COLO668 (cell line): ENCODE results near the gene AJM1.
"Not testable (repeated sequence)": the region's sequence is repeated elsewhere in the genome, so short reads cannot be mapped to it uniquely, and the experiment has no call there.

Experiments
- DNase-seq: peaks from one replicate; lab custom pipeline; 2025; ENCODE audit not compliant: unreplicated experiment; lab: John Stamatoyannopoulos, UW

AJM1 gene

GRCh38 chr9:136842380-136842948, at the start of gene AJM1:
AJM1 (plus strand) TSS chr9:136842478; CDS start chr9:136844415, 1,937 bp downstream.
- peak; percentile 82 for DNase-seq

- DNase-seq, result peak; percentile 23
Measured at GRCh38 chr9:136793086-136793946, 49.0 kb upstream of the AJM1 start.

DNA sequence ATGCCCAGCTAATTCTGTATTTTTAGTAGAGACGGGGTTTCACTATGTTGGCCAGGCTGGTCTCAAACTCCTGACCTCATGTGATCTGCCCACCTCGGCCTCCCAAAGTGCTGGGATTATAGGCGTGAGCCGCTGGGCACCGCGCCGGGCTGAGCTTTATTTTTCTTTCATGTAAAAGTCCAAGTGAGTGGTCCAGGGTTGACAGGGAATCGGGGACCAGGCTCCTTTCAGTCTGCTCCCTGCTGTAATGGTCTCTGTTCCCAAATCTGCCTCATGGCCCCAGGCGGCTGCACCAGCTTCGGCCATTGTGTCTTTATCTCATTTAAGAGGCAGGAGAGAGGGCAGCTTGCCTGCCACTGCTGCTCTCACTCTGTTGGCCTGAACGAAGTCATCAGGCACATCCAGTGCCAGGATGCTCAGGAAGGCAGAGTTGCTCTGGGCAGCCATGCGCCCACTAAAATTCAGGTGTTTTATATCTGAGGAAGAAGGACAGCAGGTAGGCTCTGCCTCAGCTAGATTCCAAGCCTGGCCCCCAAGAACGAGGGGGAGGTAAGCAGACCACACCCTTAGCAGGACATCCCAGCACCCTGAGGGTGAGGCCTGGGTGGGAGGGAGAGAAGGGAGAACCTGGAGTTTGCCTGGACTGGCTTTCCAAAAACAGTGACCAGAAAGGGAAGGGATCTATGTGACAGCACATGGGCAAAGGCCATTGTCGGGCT, 47.8 kb upstream of the AJM1 start:
- DNase-seq, result no peak

GRCh38 chr9:136795000-136795348, 47.3 kb upstream of the AJM1 start:
- no peak for DNase-seq

DNA sequence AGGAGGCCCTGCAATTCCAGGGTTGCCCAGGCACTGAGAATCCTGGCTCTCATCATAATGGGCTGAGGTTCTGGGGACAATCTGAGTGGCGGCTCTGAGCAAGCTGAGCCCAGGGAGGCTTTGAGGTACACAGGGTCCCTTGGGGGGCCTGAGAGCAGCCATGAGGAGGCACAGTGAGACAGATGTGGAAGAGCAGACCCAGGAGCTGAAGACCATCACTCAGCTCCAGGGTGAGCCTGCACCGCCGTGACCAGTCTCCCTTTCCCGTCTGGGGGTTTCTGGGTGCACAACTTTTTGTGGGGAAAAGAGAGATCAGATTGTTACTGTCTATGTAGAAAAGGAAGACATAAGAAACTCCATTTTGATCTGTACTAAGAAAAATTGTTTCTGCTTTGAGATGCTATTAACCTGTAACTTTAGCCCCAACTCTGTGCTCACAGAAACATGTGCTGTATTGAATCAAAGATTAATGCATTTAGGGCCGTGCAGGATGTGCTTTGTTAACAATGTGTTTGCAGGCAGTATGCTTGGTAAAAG, 46.0 kb upstream of the AJM1 start, which contains the start of gene CCDC183:
Gene CCDC183 (plus strand): TSS at position 101 of the 537 bp plus-strand sequence. CDS start 60 bp downstream, at position 161.
- DNase-seq, result no peak

GRCh38 chr9:136796775-136797347, 45.4 kb upstream of the AJM1 start:
- not testable (repeated sequence) for DNase-seq

- DNase-seq, result peak; percentile 39
Measured at GRCh38 chr9:136798708-136799078, 43.6 kb upstream of the AJM1 start.

GRCh38 chr9:136799079-136799853, 43.0 kb upstream of the AJM1 start:
- peak; percentile 80 for DNase-seq

- DNase-seq, result peak; percentile 96
Measured at GRCh38 chr9:136799854-136800657, 42.2 kb upstream of the AJM1 start.

DNA sequence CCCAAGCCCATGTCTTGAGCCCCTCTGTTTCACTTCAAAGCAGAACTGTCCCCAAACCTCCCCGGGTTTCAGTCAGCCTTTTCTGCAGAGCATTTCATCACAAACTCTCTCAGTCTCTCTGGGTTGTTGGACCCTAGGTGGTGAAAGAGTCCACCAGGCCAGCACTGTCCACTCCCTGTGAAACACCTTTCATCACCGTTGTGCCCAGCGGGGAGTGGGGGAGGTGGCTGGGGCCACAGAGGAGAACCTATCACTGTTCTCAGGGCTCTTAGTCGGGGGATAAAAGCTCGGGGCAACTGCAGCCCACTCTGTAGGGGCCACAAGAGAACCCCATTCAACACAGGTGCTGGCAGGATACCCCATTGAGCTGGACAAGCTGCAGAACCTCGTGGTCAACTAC, 40.0 kb upstream of the AJM1 start:
- DNase-seq, result no peak

DNA sequence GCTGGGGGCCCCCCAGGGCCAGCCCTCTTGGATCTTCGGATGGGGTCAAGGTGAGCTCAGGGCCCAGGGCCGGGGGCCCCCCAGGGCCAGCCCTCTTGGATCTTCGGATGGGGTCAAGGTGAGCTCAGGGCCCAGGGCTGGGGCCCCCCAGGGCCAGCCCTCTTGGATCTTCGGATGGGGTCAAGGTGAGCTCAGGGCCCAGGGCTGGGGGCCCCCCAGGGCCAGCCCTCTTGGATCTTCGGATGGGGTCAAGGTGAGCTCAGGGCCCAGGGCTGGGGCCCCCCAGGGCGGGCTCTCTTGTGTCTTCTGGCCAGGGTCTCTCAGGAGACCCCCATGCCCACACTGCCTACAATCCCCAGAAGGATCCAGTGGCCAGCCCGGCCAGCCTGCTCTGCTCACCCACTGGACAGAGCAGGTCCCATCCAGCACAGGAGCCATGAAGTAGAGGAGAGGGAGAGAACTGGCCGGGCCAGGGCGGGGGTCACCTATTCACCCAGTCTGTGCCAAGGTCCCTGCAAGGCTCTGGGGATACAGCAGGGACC, 39.2 kb upstream of the AJM1 start:
- not testable (repeated sequence) for DNase-seq

DNA sequence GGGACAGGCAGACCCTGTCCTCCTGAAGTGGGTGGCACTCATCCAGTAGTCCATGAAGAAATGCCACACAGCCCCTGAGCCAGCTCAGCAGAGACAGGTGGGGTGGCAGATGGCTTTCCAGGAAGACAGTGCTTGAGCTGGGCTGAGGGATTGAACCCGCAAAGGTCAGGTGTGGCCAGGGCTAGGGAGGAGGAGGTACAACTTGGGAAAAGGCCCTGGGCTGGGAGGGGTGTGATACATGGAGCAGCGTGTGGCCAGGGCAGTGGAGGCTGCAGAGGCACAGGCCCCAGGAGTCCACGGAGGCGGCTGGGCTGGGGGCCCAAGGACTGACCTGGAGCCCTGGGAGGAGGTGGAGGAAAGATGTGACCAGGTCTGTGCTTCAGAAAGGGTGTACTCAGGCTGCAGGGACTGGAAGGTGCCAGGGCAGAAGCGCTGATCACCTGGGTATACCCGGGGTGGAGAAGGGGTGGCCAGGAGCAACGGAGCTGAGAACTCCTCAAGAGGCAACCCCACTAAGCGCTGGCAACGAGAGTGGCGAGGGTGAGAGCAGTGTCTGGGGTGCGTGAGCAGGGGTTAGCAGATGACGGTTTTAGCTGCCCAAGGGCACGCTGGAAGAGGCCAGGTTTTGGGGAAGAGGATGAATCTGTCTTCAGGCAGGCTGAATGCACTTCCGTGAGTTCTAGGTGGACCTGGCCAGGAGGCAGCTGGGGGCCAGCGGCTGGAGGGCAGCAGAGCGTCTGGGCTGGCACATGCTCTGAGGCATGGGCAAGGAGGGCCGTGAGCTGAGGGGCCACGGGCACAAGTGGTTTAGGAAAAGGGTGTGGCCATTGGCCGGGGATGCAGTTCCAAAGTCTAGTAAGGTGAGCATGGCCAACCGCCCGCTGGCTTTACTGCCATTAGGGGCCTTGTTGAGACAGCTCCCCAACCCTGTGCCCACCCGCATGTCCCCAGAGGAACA, 38.4 kb upstream of the AJM1 start:
- DNase-seq, result no peak

DNA sequence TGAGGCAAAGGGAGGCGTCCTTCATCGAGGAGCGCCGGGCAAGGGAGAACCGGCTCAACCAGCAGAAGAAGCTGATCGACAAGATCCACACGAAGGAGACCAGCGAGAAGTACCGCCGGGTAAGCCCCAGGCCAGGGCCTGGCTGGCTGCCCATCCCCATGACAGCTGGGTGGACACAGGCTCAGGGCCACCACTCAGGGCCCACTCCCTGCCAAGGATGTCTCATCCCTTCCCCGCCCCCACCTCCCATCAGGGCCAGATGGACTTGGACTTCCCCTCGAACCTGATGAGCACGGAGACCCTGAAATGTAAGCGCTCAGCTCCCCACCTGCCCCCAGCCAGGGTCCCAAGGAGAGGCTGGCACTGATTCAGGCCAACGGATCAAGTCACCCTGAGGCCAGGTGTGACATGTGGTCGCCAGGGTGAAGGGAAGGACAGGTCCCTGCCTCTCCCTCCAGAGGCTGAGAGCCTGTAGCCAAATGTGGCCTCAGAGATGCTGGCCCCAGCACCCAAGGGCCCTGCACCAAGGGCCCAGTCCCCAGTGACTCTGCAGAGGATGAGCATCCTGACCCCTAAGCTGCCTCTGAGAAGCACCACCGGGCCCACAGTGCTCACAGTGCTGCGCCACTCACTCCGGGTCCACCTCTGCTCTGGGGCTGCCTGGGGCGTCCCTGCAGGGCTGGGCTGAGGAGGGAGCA, 37.6 kb upstream of the AJM1 start:
- DNase-seq, result no peak

DNA sequence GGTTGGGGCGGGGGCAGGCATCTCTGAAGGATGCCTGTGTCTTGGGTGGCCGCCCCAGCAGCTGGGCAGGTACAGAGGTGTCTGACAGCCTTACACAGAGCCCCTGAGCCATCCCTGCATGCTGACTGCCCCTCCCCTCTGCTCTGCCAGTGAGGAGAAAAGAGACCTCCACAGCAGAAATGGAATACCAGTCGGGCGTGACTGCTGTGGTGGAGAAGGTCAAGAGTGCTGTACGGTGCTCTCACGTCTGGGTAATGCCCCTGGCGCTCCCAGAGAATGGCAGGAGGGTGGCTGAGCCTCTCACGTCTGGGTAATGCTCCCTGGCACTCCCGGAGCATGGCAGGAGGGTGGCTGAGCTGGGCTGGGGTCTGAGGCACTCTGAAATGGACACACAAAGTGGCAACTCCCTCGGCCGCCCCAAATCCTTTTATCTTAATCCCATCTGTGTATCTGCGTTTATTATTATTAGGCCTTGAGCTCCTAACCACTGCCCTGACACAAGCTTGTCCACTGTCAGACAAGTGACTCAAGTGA, 37.0 kb upstream of the AJM1 start:
- DNase-seq, result no peak

GRCh38 chr9:136806067-136806466, 36.2 kb upstream of the AJM1 start:
- DNase-seq, result no peak

DNA sequence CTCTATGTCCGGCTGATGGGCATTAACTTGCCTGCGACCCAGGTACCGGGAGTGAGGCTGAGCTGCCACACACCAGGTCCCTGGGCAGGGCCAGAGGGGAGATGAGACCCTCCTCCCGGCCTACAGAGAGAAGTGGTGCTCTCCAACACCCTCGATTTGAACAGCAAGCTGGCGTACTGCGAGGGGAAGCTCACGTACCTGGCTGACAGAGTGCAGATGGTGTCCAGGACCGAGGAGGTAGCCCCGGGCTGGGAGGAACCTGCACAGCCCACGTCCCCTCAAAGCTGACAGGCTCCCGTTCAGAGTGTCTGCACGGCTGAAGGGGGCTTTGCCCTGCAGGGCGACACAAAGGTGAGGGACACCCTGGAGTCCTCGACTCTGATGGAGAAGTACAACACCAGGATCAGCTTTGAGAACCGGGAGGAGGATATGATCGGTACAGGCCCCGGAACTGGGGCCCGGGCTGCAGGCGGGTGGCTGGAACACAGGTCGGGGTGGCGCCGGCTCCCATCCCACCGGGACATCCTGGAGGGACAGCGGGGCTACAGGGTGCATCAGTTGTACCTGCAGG, 35.6 kb upstream of the AJM1 start:
- peak; percentile 16 for DNase-seq
